Hepatic stellate cell (primary cell): Measurements from ENCODE around the gene GALNT2.

ENCODE experiments used
- DNase-seq: peaks from one replicate; pipeline ENCODE4 v3.0.0; 2011; ENCODE audit warnings: low spot score

Gene GALNT2

GRCh38 chr1:230091473-230092231 lies 24.6 kb downstream of the GALNT2 start:
- DNase-seq, result no peak

GRCh38 chr1:230094746-230095145 lies 27.7 kb downstream of the GALNT2 start:
- DNase-seq, result no peak

- no peak for DNase-seq
Measured at GRCh38 chr1:230095938-230096337, 28.9 kb downstream of the GALNT2 start.

- no peak for DNase-seq
Measured at GRCh38 chr1:230097370-230097769, 30.3 kb downstream of the GALNT2 start.

- no peak for DNase-seq
Measured at GRCh38 chr1:230098723-230099122, 31.7 kb downstream of the GALNT2 start.

- no peak for DNase-seq
Measured at GRCh38 chr1:230099465-230099864, 32.4 kb downstream of the GALNT2 start.

GRCh38 chr1:230100932-230101331 lies 33.9 kb downstream of the GALNT2 start:
- DNase-seq, result no peak

GRCh38 chr1:230101556-230101955 lies 34.5 kb downstream of the GALNT2 start:
- no peak for DNase-seq

- DNase-seq, result no peak
Measured at GRCh38 chr1:230102046-230102445, 35.0 kb downstream of the GALNT2 start.

- DNase-seq, result no peak
Measured at GRCh38 chr1:230102472-230102871, 35.4 kb downstream of the GALNT2 start.

- peak; percentile 61 for DNase-seq
Measured at GRCh38 chr1:230103306-230104173, 36.5 kb downstream of the GALNT2 start.

GRCh38 chr1:230104395-230105244 lies 37.6 kb downstream of the GALNT2 start:
- peak; percentile 94 for DNase-seq

- DNase-seq, result no peak
Measured at GRCh38 chr1:230105245-230105753, 38.3 kb downstream of the GALNT2 start.

GRCh38 chr1:230105754-230106625 lies 39.0 kb downstream of the GALNT2 start:
- DNase-seq, result peak; percentile 61

GRCh38 chr1:230107941-230108340 lies 40.9 kb downstream of the GALNT2 start:
- no peak for DNase-seq

GRCh38 chr1:230108580-230108979 lies 41.5 kb downstream of the GALNT2 start:
- DNase-seq, result no peak

- no peak for DNase-seq
Measured at GRCh38 chr1:230109066-230109465, 42.0 kb downstream of the GALNT2 start.

GRCh38 chr1:230109895-230110667 lies 43.0 kb downstream of the GALNT2 start:
- peak; percentile 73 for DNase-seq

GRCh38 chr1:230110971-230111370 lies 43.9 kb downstream of the GALNT2 start:
- no peak for DNase-seq

GRCh38 chr1:230112131-230112701 lies 45.2 kb downstream of the GALNT2 start:
- DNase-seq, result no peak
